ENCODE measurements around the gene SERGEF. TPM values are rescaled to one million over a fixed set of nuclear protein-coding genes. Genes with fewer than 3 reads are reported as not detected.
A peak's percentile ranks its signal among the peaks of the same experiment; 100 is the strongest.

The SERGEF gene
- total RNA-seq, 1 donor from 2014 or later: 32.4 TPM

DNA sequence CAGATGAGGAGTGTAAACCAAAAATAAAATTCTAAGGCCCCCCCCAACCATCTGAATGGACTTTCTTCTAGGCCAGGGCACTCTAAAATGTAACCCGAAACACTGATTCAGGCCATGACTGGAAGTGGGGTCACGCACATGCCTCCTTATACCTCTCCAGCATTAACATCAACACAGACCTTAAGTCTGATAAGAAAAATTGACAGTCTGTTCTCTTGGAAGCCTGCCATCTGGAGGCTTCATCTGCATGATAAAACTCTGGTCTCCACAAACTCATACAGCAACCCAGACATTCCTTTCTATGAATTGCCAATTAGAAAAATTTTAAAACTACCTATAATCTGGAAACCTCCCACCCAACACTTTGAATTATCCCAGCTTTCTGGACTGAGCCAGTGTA is 3.9 kb upstream of the SERGEF start:
- H3K4me3 Mint-ChIP-seq (ENCODE audit: low read depth): no peak overlapping the region
- no peak for DNase-seq (ENCODE audit: low spot score, unreplicated experiment)
- no peaks in the 10 kb centered on the region for H3K36me3 Mint-ChIP-seq (ENCODE audit: insufficient read depth)
- peaks cover 30% of the 10 kb centered on the region for H3K27me3 Mint-ChIP-seq
- no peaks in the 10 kb centered on the region for H3K9me3 Mint-ChIP-seq (ENCODE audit: low read depth)
- no peak for TF ChIP-seq CTCF (IDR thresholded peaks at IDR 0.05; ENCODE audit: unreplicated experiment)
- peaks cover 8% of the 10 kb centered on the region for H3K4me1 Mint-ChIP-seq (ENCODE audit: low read depth)
- H3K27ac Mint-ChIP-seq: no peak overlapping the region

GRCh38 chr11:18014876-18015275 is 2.0 kb upstream of the SERGEF start:
- Mint-ChIP-seq H3K9me3 (ENCODE audit: low read depth) (no peaks in the 10 kb centered on the region), H3K4me3 (ENCODE audit: low read depth) (no peak overlapping the region), H3K36me3 (ENCODE audit: insufficient read depth) (no peaks in the 10 kb centered on the region), H3K27ac (no peak overlapping the region), H3K4me1 (ENCODE audit: low read depth) (peaks cover 11% of the 10 kb centered on the region), H3K27me3 (peaks cover 30% of the 10 kb centered on the region)
- no peak for DNase-seq (ENCODE audit: low spot score, unreplicated experiment)
- TF ChIP-seq CTCF (IDR thresholded peaks at IDR 0.05; ENCODE audit: unreplicated experiment): no peak

GRCh38 chr11:18013790-18014507 is 1.1 kb upstream of the SERGEF start:
- H3K4me3 Mint-ChIP-seq (ENCODE audit: low read depth): peak overlapping the region; percentile 93

GRCh38 chr11:18012122-18012905 is 533 bp downstream of the SERGEF start:
- Mint-ChIP-seq H3K27ac (peak overlapping the region; percentile 76), H3K4me1 (ENCODE audit: low read depth) (peaks cover 11% of the 10 kb centered on the region), H3K9me3 (ENCODE audit: low read depth) (no peaks in the 10 kb centered on the region), H3K36me3 (ENCODE audit: insufficient read depth) (no peaks in the 10 kb centered on the region), H3K27me3 (peaks cover 30% of the 10 kb centered on the region), H3K4me3 (ENCODE audit: low read depth) (peak overlapping the region; percentile 93)
- no peak for TF ChIP-seq CTCF (IDR thresholded peaks at IDR 0.05; ENCODE audit: unreplicated experiment)
- peak; percentile 18 for DNase-seq (ENCODE audit: low spot score, unreplicated experiment)

More at GRCh38 chr11:18013790-18014507, 1.1 kb upstream of the SERGEF start:
- no peaks in the 10 kb centered on the region for H3K36me3 Mint-ChIP-seq (ENCODE audit: insufficient read depth)
- no peaks in the 10 kb centered on the region for H3K9me3 Mint-ChIP-seq (ENCODE audit: low read depth)
- no peak for DNase-seq (ENCODE audit: low spot score, unreplicated experiment)
- peaks cover 30% of the 10 kb centered on the region for H3K27me3 Mint-ChIP-seq
- H3K27ac Mint-ChIP-seq: peak overlapping the region; percentile 81
- no peak for TF ChIP-seq CTCF (IDR thresholded peaks at IDR 0.05; ENCODE audit: unreplicated experiment)
- peaks cover 11% of the 10 kb centered on the region for H3K4me1 Mint-ChIP-seq (ENCODE audit: low read depth)

DNA sequence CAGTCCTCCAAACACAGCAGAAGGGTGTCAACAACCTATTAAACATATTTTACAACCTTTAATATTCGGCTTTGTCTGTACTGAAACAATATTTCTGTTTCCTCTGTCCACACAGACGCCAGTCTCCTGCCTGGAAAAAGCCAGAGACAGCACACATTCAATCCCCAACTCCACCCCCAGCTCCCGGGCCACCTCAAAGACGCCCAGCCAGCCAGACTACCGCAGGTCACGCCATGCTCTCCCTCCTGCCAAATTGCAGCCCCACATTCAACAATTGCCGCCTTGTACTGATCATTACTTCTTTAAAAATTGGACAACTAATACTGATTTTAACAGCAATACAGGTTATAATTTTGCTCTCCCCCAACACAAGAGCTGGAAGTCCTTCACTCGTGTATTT is 1.2 kb downstream of the SERGEF start:
- no peak for DNase-seq (ENCODE audit: low spot score, unreplicated experiment)
- H3K4me3 Mint-ChIP-seq (ENCODE audit: low read depth): peak overlapping the region; percentile 93
- H3K27me3 Mint-ChIP-seq: peaks cover 25% of the 10 kb centered on the region
- peaks cover 11% of the 10 kb centered on the region for H3K4me1 Mint-ChIP-seq (ENCODE audit: low read depth)
- H3K36me3 Mint-ChIP-seq (ENCODE audit: insufficient read depth): peaks cover under 1% of the 10 kb centered on the region
- peak overlapping the region; percentile 76 for H3K27ac Mint-ChIP-seq
- no peak for TF ChIP-seq CTCF (IDR thresholded peaks at IDR 0.05; ENCODE audit: unreplicated experiment)
- no peaks in the 10 kb centered on the region for H3K9me3 Mint-ChIP-seq (ENCODE audit: low read depth)
